Measurements from ENCODE around the gene AP5M1. TPM values are rescaled to one million over a fixed set of nuclear protein-coding genes. Genes with fewer than 3 reads are reported as not detected.

AP5M1 gene
- total RNA-seq, 1 experiment from 2014 or later, result 41.3 TPM

DNA sequence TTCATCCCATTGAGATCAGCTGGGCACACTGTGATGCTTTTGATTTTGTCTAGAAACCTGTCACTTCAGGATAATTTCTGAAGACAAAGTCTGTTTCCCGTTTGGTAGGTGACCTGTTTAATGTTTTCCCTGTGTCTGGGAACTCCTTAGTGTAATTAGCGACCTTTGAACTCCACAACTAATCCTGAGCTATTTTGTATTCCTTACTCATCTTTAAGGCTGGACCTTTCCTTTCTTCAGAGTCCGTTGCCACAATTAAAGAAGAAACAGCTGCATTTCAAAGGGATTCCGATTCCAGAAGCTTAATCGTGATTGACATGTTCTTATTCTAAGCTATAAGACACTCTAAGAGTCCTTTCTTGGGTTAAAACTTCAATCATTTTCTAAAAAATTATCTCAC is 22.0 kb downstream of the AP5M1 start:
- intact Hi-C loops (cut with micrococcal nuclease), result loop anchor here (10.0 kb wide), 1 partner anchor 706 kb away; no protein-coding TSS in a partner anchor
- ChIA-PET POLR2A (ENCODE audit: unreplicated experiment) (no interaction called here), CTCF (no interaction called here)
- H3K27ac ChIP-seq (ENCODE audit: low read length), result no peak overlapping the region
- H3K9ac ChIP-seq (ENCODE audit: low read length), result no peak overlapping the region
- H3K9me3 ChIP-seq (ENCODE audit: low read length), result no peaks in the 10 kb centered on the region
- no peak overlapping the region for H3K4me3 ChIP-seq (ENCODE audit: low read length)
- no peaks in the 10 kb centered on the region for H3K9me2 ChIP-seq (replicated peaks; ENCODE audit: low read length)
- no peaks in the 10 kb centered on the region for H3K27me3 ChIP-seq (ENCODE audit: low read length)
- no peak for DNase-seq
- no peak overlapping the region for H2AFZ ChIP-seq (ENCODE audit: low read length)
- no peaks in the 10 kb centered on the region for H4K20me1 ChIP-seq (ENCODE audit: low read length)
- peaks cover 16% of the 10 kb centered on the region for H3K36me3 ChIP-seq (ENCODE audit: low read depth, low read length)
- ATAC-seq, result no peak
- no TSS peak for BruUV-seq (replicated peaks)
- no peaks in the 10 kb centered on the region for H3K79me2 ChIP-seq (ENCODE audit: low read length)
- H3F3A ChIP-seq (ENCODE audit: low read length, unreplicated experiment), result no peaks in the 10 kb centered on the region
- no peak for TF ChIP-seq EZH2 (IDR thresholded peaks at IDR 0.05; ENCODE audit: low read length, unreplicated experiment)
- TF ChIP-seq, protein P1, sequence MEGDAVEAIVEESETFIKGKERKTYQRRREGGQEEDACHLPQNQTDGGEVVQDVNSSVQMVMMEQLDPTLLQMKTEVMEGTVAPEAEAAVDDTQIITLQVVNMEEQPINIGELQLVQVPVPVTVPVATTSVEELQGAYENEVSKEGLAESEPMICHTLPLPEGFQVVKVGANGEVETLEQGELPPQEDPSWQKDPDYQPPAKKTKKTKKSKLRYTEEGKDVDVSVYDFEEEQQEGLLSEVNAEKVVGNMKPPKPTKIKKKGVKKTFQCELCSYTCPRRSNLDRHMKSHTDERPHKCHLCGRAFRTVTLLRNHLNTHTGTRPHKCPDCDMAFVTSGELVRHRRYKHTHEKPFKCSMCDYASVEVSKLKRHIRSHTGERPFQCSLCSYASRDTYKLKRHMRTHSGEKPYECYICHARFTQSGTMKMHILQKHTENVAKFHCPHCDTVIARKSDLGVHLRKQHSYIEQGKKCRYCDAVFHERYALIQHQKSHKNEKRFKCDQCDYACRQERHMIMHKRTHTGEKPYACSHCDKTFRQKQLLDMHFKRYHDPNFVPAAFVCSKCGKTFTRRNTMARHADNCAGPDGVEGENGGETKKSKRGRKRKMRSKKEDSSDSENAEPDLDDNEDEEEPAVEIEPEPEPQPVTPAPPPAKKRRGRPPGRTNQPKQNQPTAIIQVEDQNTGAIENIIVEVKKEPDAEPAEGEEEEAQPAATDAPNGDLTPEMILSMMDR (conservative IDR thresholded peaks at IDR 0.05; ENCODE audit: low read depth, low read length), result no peak
- peaks cover 6% of the 10 kb centered on the region for H3K4me1 ChIP-seq (ENCODE audit: insufficient read depth, low read length)
- no peak overlapping the region for H3K4me2 ChIP-seq (ENCODE audit: low read length)

DNA sequence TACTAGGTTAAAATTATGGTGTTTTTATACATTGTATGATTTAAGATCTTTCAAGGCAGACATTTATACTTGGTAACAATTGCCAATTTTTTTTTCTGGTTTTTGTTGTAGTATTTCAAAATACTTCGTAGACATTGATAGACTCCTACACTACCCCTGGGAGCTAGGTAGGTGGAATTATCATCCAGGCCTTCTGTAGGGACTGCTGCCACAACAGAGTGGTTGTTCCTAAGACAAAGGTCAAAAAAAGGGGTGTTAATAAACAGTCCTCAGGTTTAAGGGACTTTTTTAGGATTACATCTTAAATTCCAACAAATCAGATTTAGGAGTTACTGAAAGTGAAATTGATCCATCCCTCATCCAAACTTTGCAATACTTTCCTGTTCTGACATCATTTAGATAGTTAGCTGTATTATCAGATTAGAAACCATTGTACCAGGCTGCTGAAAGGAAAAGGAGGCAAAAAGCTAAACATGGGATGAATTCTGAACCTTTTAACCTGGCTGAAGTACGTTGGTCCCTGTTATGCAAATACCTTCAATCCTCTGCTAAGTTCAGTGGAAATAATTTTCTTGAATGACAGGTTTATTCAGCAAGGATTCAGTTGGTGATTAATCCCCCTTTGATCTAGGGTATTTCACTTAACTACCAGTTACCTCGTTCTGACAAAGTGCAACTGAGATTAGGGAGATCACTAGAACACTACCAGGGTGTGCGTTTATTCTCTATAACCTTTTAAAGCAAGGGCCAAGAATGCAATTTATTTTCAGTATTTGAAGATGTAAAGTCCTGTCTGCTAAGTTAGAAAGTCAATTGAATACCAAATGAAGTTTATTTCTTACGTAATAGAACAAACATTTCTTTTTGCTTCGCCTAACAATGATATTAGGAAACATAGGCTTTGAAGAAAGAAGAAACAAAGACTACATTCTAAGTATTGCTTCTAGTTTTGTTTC is 23.2 kb downstream of the AP5M1 start:
- Histone ChIP-seq H2AFZ (ENCODE audit: low read length) (no peak overlapping the region), H3K4me1 (ENCODE audit: insufficient read depth, low read length) (peaks cover 6% of the 10 kb centered on the region), H3K27ac (ENCODE audit: low read length) (no peak overlapping the region), H3K4me3 (ENCODE audit: low read length) (no peak overlapping the region), H3K36me3 (ENCODE audit: low read depth, low read length) (peaks cover 3% of the 10 kb centered on the region; the same call in 1 of the 2 replicates), H3K9me2 (replicated peaks; ENCODE audit: low read length) (no peaks in the 10 kb centered on the region), H3K9me3 (ENCODE audit: low read length) (no peaks in the 10 kb centered on the region), H3K79me2 (ENCODE audit: low read length) (no peaks in the 10 kb centered on the region), H4K20me1 (ENCODE audit: low read length) (no peaks in the 10 kb centered on the region), H3K9ac (ENCODE audit: low read length) (no peak overlapping the region), H3F3A (ENCODE audit: low read length, unreplicated experiment) (no peaks in the 10 kb centered on the region), H3K4me2 (ENCODE audit: low read length) (no peak overlapping the region), H3K27me3 (ENCODE audit: low read length) (no peaks in the 10 kb centered on the region)
- intact Hi-C loops (cut with micrococcal nuclease), result loop anchor here (10.0 kb wide), 1 partner anchor 707 kb away; no protein-coding TSS in a partner anchor
- BruUV-seq (replicated peaks), result no TSS peak
- no peak for ATAC-seq
- POLR2A ChIA-PET (ENCODE audit: unreplicated experiment), result no interaction called here
- CTCF ChIA-PET, result no interaction called here
- DNase-seq, result no peak
- TF ChIP-seq, protein P1 (conservative IDR thresholded peaks at IDR 0.05; ENCODE audit: low read depth, low read length), result no peak
- TF ChIP-seq EZH2 (IDR thresholded peaks at IDR 0.05; ENCODE audit: low read length, unreplicated experiment) (no peak), EZH2phosphoT487 (IDR thresholded peaks at IDR 0.05; ENCODE audit: borderline replicate concordance, low read length) (no peak)

Measured in PC-3 (cell line).